GM19238 (cell line): ENCODE data around the gene TEX51.

Experiments
- DNase-seq: peaks from one replicate; pipeline ENCODE4 v3.0.0; 2011; ENCODE audit warnings: low spot score; ENCODE audit not compliant: insufficient read length

The TEX51 gene

GRCh38 chr2:126950504-126950903, 51.8 kb downstream of the TEX51 start:
- DNase-seq = no peak
